PC-3 (cell line): ENCODE measurements around the gene SLC39A8. TPM values are rescaled to one million over a fixed set of nuclear protein-coding genes. Genes with fewer than 3 reads are reported as not detected.

Source experiments
- ATAC-seq: fragments of 200-7000 bp; cut with Tn5 transposase; 2 replicates; pipeline ENCODE4 v1.9.1; 2020; ENCODE audit warnings: mild to moderate bottlenecking, moderate library complexity
- Bru-seq: library from RNA; stranded (reverse); fragments of 400-500 nt; gene quantifications from one replicate; lab custom pipeline; 2021; lab: Mats Ljungman, UMichigan
- BruChase-seq, 2 experiments: library from RNA; stranded (reverse); fragments of 400-500 nt; gene quantifications; one replicate each; lab custom pipeline; 2021; lab: Mats Ljungman, UMichigan
- BruUV-seq: library from RNA; stranded (reverse); fragments of 400-500 nt; replicated peaks from 2 replicates; lab custom pipeline; 2021; lab: Mats Ljungman, UMichigan
- CTCF ChIA-PET: fragments of 300-600 bp; sonication (Branson Sonifier 250); formaldehyde crosslinking; loops from one replicate; lab custom pipeline; 2022; ENCODE audit warnings: antibody characterized with exemption; lab: Charles Lee
- POLR2A ChIA-PET: fragments of 300-600 bp; sonication (Branson Sonifier 250); formaldehyde crosslinking; loops from one replicate; lab custom pipeline; 2022; ENCODE audit warnings: antibody characterized with exemption; ENCODE audit not compliant: unreplicated experiment; lab: Charles Lee
- DNase-seq: peaks from one replicate; pipeline ENCODE4 v3.0.0-alpha.2; 2015
- H2AFZ ChIP-seq: fragments of 300-600 bp; sonication (generic); 2 replicates; pipeline ENCODE4 v1.6.0; 2016; ENCODE audit warnings: antibody characterized with exemption, low read length
- H3F3A ChIP-seq: fragments of 300-600 bp; sonication (generic); one replicate; pipeline ENCODE4 v1.6.0; 2017; ENCODE audit warnings: antibody characterized with exemption, low read length, control low read depth, mild to moderate bottlenecking; ENCODE audit not compliant: unreplicated experiment
- H3K27ac ChIP-seq: fragments of 300-600 bp; sonication (generic); 2 replicates; pipeline ENCODE4 v1.5.1; 2016; ENCODE audit warnings: mild to moderate bottlenecking, low read length
- H3K27me3 ChIP-seq: fragments of 300-600 bp; sonication (generic); 2 replicates; pipeline ENCODE4 v1.6.1; 2016; ENCODE audit warnings: low read length, mixed read lengths
- H3K36me3 ChIP-seq: fragments of 300-600 bp; sonication (generic); 2 replicates; pipeline ENCODE4 v1.6.1; 2016; ENCODE audit warnings: low read depth, mixed run types, low read length, mixed read lengths
- H3K4me1 ChIP-seq: fragments of 300-600 bp; sonication (generic); 2 replicates; pipeline ENCODE4 v1.5.1; 2016; ENCODE audit warnings: low read length; ENCODE audit not compliant: insufficient read depth
- H3K4me2 ChIP-seq: fragments of 300-600 bp; sonication (generic); 2 replicates; pipeline ENCODE4 v1.6.0; 2016; ENCODE audit warnings: low read length
- H3K4me3 ChIP-seq: fragments of 300-600 bp; sonication (generic); 2 replicates; pipeline ENCODE4 v1.5.1; 2016; ENCODE audit warnings: mild to moderate bottlenecking, low read length, mixed read lengths
- H3K79me2 ChIP-seq: fragments of 300-600 bp; sonication (generic); 2 replicates; pipeline ENCODE4 v1.6.1; 2017; ENCODE audit warnings: low read length, mixed read lengths
- H3K9ac ChIP-seq: fragments of 300-600 bp; sonication (generic); 2 replicates; pipeline ENCODE4 v1.6.0; 2016; ENCODE audit warnings: mild to moderate bottlenecking, low read length
- H3K9me2 ChIP-seq: fragments of 300-600 bp; sonication (generic); replicated peaks from 2 replicates; pipeline ENCODE4 v1.6.1; 2016; ENCODE audit warnings: mixed run types, low read length, mixed read lengths
- H3K9me3 ChIP-seq: fragments of 300-600 bp; sonication (generic); 2 replicates; pipeline ENCODE4 v1.6.1; 2016; ENCODE audit warnings: low read length, mixed read lengths
- H4K20me1 ChIP-seq: fragments of 300-600 bp; sonication (generic); 2 replicates; pipeline ENCODE4 v1.6.1; 2016; ENCODE audit warnings: low read length, mixed read lengths
- EZH2 ChIP-seq: fragments of 300-600 bp; sonication (generic); IDR thresholded peaks from one replicate; pipeline ENCODE4 v1.6.1; 2017; ENCODE audit warnings: antibody characterized with exemption, mild to moderate bottlenecking, low read length; ENCODE audit not compliant: unreplicated experiment
- EZH2phosphoT487 ChIP-seq: fragments of 300-600 bp; sonication (generic); IDR thresholded peaks from 2 replicates; pipeline ENCODE4 v1.6.1; 2018; ENCODE audit warnings: mild to moderate bottlenecking, antibody characterized with exemption, low read length, borderline replicate concordance
- intact Hi-C: fragments of 100-400 bp; cut with micrococcal nuclease; formaldehyde crosslinking; loops from 2 replicates; pipeline ENCODE4 v1.9.0; 2023
- long read RNA-seq: library from polyadenylated mRNA; unstranded; transcript quantifications from one replicate; pipeline ENCODE4 v2.0.0, GENCODE V29; 2021; ENCODE audit not compliant: unreplicated experiment
- total RNA-seq: library from RNA; depleted of rRNA; stranded (reverse); fragments of >200 nt; gene quantifications from 2 replicates; pipeline ENCODE4 v1.2.3, GENCODE V29; 2014; rRNA removed
- TF ChIP-seq, protein P1 (sequence below): fragments of 300-600 bp; sonication (generic); conservative IDR thresholded peaks from 2 replicates; pipeline ENCODE4 v1.5.1; 2017; ENCODE audit warnings: antibody characterized with exemption, low read depth, mild to moderate bottlenecking, low read length

The SLC39A8 gene
- 15.8 and 19.5 TPM in 2 replicates for total RNA-seq
- Bru-seq, nascent RNA: percentile 49 among the genes with signal in this experiment
- percentile 47 among the genes with signal in this experiment for BruChase-seq, experiment 1, labeled RNA remaining after a 6-hour chase
- percentile 45 among the genes with signal in this experiment for BruChase-seq, experiment 2, labeled RNA remaining after a 2-hour chase
- long read RNA-seq, transcript SLC39A8-201 (9 exons, 3,144 nt): minor isoform, 18 of 49 reads
- long read RNA-seq, transcript SLC39A8-202 (8 exons, 3,238 nt): major isoform, 24 of 49 reads
- long read RNA-seq, partial matches to known transcripts: 2 of 49 reads
- long read RNA-seq, other reads (novel, unspliced or antisense): 5 of 49 reads

DNA sequence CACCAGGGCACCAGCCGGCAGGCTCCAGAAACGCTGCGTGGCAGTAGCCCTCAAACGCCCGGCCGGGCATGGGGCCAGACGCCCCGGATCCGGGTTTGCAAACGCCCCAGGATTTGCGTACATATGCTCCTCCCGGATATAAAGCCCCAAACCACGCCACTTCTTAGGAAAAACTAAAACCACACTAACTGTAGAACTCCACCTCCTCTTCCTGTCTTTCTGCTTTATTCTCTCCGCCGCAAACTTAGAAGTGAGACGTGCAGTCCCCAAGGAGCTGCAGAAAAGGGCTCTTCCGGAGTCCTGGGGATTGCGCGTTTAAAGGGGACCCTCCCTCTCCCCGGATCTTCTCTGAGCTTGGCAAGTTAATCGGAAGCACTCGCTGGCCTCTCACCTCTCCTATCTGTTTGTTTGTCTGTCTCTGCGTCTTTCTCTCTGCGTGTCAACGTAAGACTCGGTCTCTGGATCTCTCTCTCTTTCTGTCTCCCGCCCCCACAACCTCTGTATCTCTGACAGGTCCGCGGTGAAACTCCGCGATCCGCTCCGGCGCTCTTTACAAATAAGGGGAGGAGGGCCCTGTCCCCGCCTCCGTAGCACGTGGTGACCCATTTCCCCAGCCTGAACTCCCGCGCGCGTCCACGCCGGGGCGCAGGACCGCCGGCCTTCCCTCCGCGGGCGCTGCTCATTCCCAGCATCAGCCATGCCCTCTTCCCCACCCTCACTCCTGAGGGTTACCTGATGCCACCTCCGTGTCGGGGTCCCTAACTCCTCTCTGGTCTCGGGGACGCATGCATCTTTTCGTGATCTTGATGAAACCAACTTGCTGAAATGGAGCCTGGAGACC, at the start of gene SLC39A8:
SLC39A8 (minus strand) TSS at position 529 of the 841 bp plus-strand sequence. CDS start 820 bp downstream, outside the sequence.
- Histone ChIP-seq H3K36me3 (no peaks in the 10 kb centered on the region), H3K4me2 (peak within 1 kb of the TSS; percentile 98), H3K4me1 (peaks cover 5% of the 10 kb centered on the region; the same call in 1 of the 2 replicates), H3K4me3 (peak within 1 kb of the TSS; percentile 82), H3K9ac (peak within 1 kb of the TSS; percentile 52), H3K9me2 (no peaks in the 10 kb centered on the region), H2AFZ (peak within 1 kb of the TSS; percentile 98), H3K27me3 (no peaks in the 10 kb centered on the region), H3K9me3 (no peaks in the 10 kb centered on the region), H4K20me1 (no peaks in the 10 kb centered on the region), H3F3A (no peaks in the 10 kb centered on the region), H3K79me2 (peaks cover 10% of the 10 kb centered on the region; the same call in 1 of the 2 replicates), H3K27ac (peak within 1 kb of the TSS; percentile 23; the same call in 1 of the 2 replicates)
- ATAC-seq (peak; percentile 80), DNase-seq (peak; percentile 77)
- ChIA-PET CTCF (no interaction called here), POLR2A (no interaction called here)
- intact Hi-C loops: loop anchor here (1.0 kb wide), 1 partner anchor 86 kb away; no protein-coding TSS in a partner anchor
- BruUV-seq: TSS peak; percentile 58
- TF ChIP-seq, protein P1, sequence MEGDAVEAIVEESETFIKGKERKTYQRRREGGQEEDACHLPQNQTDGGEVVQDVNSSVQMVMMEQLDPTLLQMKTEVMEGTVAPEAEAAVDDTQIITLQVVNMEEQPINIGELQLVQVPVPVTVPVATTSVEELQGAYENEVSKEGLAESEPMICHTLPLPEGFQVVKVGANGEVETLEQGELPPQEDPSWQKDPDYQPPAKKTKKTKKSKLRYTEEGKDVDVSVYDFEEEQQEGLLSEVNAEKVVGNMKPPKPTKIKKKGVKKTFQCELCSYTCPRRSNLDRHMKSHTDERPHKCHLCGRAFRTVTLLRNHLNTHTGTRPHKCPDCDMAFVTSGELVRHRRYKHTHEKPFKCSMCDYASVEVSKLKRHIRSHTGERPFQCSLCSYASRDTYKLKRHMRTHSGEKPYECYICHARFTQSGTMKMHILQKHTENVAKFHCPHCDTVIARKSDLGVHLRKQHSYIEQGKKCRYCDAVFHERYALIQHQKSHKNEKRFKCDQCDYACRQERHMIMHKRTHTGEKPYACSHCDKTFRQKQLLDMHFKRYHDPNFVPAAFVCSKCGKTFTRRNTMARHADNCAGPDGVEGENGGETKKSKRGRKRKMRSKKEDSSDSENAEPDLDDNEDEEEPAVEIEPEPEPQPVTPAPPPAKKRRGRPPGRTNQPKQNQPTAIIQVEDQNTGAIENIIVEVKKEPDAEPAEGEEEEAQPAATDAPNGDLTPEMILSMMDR: peak; percentile 65
- TF ChIP-seq EZH2phosphoT487: no peak
- TF ChIP-seq EZH2: no peak

DNA sequence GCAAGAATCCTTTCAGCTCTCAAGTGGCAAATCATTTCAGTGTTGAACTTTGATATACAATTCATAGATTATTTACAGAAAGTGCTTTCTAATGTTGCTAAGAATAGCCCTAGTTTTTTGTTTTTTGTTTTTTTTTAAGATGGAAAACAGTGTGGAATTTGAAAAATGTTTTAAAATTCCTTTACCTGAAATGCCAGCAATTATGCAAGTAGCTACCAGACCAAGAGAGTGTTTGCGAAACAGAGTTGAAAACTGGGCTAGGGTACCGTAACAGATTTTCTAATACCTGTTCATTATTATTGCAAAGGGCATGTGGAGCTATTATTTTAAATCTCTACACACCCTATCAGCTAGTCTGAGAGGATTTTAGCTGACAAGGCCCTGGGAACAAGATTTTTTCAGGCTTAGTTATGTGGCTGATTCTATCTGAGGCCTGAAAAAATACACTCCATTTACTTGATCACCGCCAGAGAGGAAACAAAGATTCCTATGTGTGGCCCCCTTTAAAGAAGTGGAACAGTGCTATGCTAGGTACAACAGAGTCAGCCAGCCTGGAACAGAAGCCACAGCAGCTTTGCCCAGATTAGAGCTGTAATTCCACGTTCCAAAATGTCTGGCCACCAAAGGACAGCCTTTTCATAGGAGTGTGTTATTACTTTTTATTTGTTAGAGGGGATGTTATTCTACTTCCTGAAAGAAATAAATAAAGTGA, 46.9 kb upstream of the SLC39A8 start:
- POLR2A ChIA-PET: no interaction called here
- no peaks in the 10 kb centered on the region for H3K79me2 ChIP-seq
- DNase-seq: no peak
- no peak overlapping the region for H3K4me2 ChIP-seq
- no peak overlapping the region for H2AFZ ChIP-seq
- TF ChIP-seq, protein P1: no peak
- TF ChIP-seq EZH2phosphoT487: no peak
- no peak for TF ChIP-seq EZH2
- H3F3A ChIP-seq: no peaks in the 10 kb centered on the region
- no peaks in the 10 kb centered on the region for H3K36me3 ChIP-seq
- H3K27me3 ChIP-seq: no peaks in the 10 kb centered on the region
- ATAC-seq: no peak
- BruUV-seq: no TSS peak
- H3K4me1 ChIP-seq: peaks cover 12% of the 10 kb centered on the region; the same call in 1 of the 2 replicates
- no peak overlapping the region for H3K9ac ChIP-seq
- intact Hi-C loops: no loop called here
- H3K4me3 ChIP-seq: no peak overlapping the region
- no peaks in the 10 kb centered on the region for H4K20me1 ChIP-seq
- no peaks in the 10 kb centered on the region for H3K9me3 ChIP-seq
- no peak overlapping the region for H3K27ac ChIP-seq
- CTCF ChIA-PET: interaction anchor here (0.6 kb wide), 1 partner anchor 9 kb away, joined by 3 read pairs; no protein-coding TSS in a partner anchor
- no peaks in the 10 kb centered on the region for H3K9me2 ChIP-seq
